PC-3 (cell line): ENCODE results near the gene CCDC85B. TPM values are rescaled to one million over a fixed set of nuclear protein-coding genes. Genes with fewer than 3 reads are reported as not detected.

ENCODE experiments used
- ATAC-seq: fragments of 200-7000 bp; cut with Tn5 transposase; 2 replicates; pipeline ENCODE4 v1.9.1; 2020; ENCODE audit warnings: mild to moderate bottlenecking, moderate library complexity
- BruUV-seq: library from RNA; stranded (reverse); fragments of 400-500 nt; replicated peaks from 2 replicates; lab custom pipeline; 2021; lab: Mats Ljungman, UMichigan
- CTCF ChIA-PET: fragments of 300-600 bp; sonication (Branson Sonifier 250); formaldehyde crosslinking; loops from one replicate; lab custom pipeline; 2022; ENCODE audit warnings: antibody characterized with exemption; lab: Charles Lee
- POLR2A ChIA-PET: fragments of 300-600 bp; sonication (Branson Sonifier 250); formaldehyde crosslinking; loops from one replicate; lab custom pipeline; 2022; ENCODE audit warnings: antibody characterized with exemption; ENCODE audit not compliant: unreplicated experiment; lab: Charles Lee
- DNase-seq: peaks from one replicate; pipeline ENCODE4 v3.0.0-alpha.2; 2015
- H2AFZ ChIP-seq: fragments of 300-600 bp; sonication (generic); 2 replicates; pipeline ENCODE4 v1.6.0; 2016; ENCODE audit warnings: antibody characterized with exemption, low read length
- H3F3A ChIP-seq: fragments of 300-600 bp; sonication (generic); one replicate; pipeline ENCODE4 v1.6.0; 2017; ENCODE audit warnings: antibody characterized with exemption, low read length, control low read depth, mild to moderate bottlenecking; ENCODE audit not compliant: unreplicated experiment
- H3K27ac ChIP-seq: fragments of 300-600 bp; sonication (generic); 2 replicates; pipeline ENCODE4 v1.5.1; 2016; ENCODE audit warnings: mild to moderate bottlenecking, low read length
- H3K27me3 ChIP-seq: fragments of 300-600 bp; sonication (generic); 2 replicates; pipeline ENCODE4 v1.6.1; 2016; ENCODE audit warnings: low read length, mixed read lengths
- H3K36me3 ChIP-seq: fragments of 300-600 bp; sonication (generic); 2 replicates; pipeline ENCODE4 v1.6.1; 2016; ENCODE audit warnings: low read depth, mixed run types, low read length, mixed read lengths
- H3K4me1 ChIP-seq: fragments of 300-600 bp; sonication (generic); 2 replicates; pipeline ENCODE4 v1.5.1; 2016; ENCODE audit warnings: low read length; ENCODE audit not compliant: insufficient read depth
- H3K4me2 ChIP-seq: fragments of 300-600 bp; sonication (generic); 2 replicates; pipeline ENCODE4 v1.6.0; 2016; ENCODE audit warnings: low read length
- H3K4me3 ChIP-seq: fragments of 300-600 bp; sonication (generic); 2 replicates; pipeline ENCODE4 v1.5.1; 2016; ENCODE audit warnings: mild to moderate bottlenecking, low read length, mixed read lengths
- H3K79me2 ChIP-seq: fragments of 300-600 bp; sonication (generic); 2 replicates; pipeline ENCODE4 v1.6.1; 2017; ENCODE audit warnings: low read length, mixed read lengths
- H3K9ac ChIP-seq: fragments of 300-600 bp; sonication (generic); 2 replicates; pipeline ENCODE4 v1.6.0; 2016; ENCODE audit warnings: mild to moderate bottlenecking, low read length
- H3K9me2 ChIP-seq: fragments of 300-600 bp; sonication (generic); replicated peaks from 2 replicates; pipeline ENCODE4 v1.6.1; 2016; ENCODE audit warnings: mixed run types, low read length, mixed read lengths
- H3K9me3 ChIP-seq: fragments of 300-600 bp; sonication (generic); 2 replicates; pipeline ENCODE4 v1.6.1; 2016; ENCODE audit warnings: low read length, mixed read lengths
- H4K20me1 ChIP-seq: fragments of 300-600 bp; sonication (generic); 2 replicates; pipeline ENCODE4 v1.6.1; 2016; ENCODE audit warnings: low read length, mixed read lengths
- CTCF ChIP-seq: fragments of 300-600 bp; sonication (generic); conservative IDR thresholded peaks from 2 replicates; pipeline ENCODE4 v1.5.1; 2017; ENCODE audit warnings: antibody characterized with exemption, low read depth, mild to moderate bottlenecking, low read length
- EZH2 ChIP-seq: fragments of 300-600 bp; sonication (generic); IDR thresholded peaks from one replicate; pipeline ENCODE4 v1.6.1; 2017; ENCODE audit warnings: antibody characterized with exemption, mild to moderate bottlenecking, low read length; ENCODE audit not compliant: unreplicated experiment
- EZH2phosphoT487 ChIP-seq: fragments of 300-600 bp; sonication (generic); IDR thresholded peaks from 2 replicates; pipeline ENCODE4 v1.6.1; 2018; ENCODE audit warnings: mild to moderate bottlenecking, antibody characterized with exemption, low read length, borderline replicate concordance
- intact Hi-C: fragments of 100-400 bp; cut with micrococcal nuclease; formaldehyde crosslinking; loops from 2 replicates; pipeline ENCODE4 v1.9.0; 2023
- total RNA-seq: library from RNA; depleted of rRNA; stranded (reverse); fragments of >200 nt; gene quantifications from 2 replicates; pipeline ENCODE4 v1.2.3, GENCODE V29; 2014

The CCDC85B gene
- total RNA-seq, 1 experiment from 2014 or later, result 207 TPM

GRCh38 chr11:65920372-65920802 lies 29.9 kb downstream of the CCDC85B start:
- H3F3A ChIP-seq, result peaks cover 8% of the 10 kb centered on the region
- TF ChIP-seq CTCF, result no peak
- no peak for TF ChIP-seq EZH2
- no peak for TF ChIP-seq EZH2phosphoT487
- ATAC-seq, result no peak
- intact Hi-C loops, result no loop called here
- POLR2A ChIA-PET, result no interaction called here
- H4K20me1 ChIP-seq, result 0 out of 2 replicates have a peak, but pooled peaks cover 6% of the 10 kb centered on the region
- H3K27me3 ChIP-seq, result no peaks in the 10 kb centered on the region
- H3K27ac ChIP-seq, result peak overlapping the region; percentile 29
- peak overlapping the region; percentile 82 for H3K4me3 ChIP-seq
- DNase-seq, result peak; percentile 39
- H3K4me2 ChIP-seq, result peak overlapping the region; percentile 93
- H3K4me1 ChIP-seq, result peaks cover 37% of the 10 kb centered on the region
- H3K79me2 ChIP-seq, result peaks cover 62% of the 10 kb centered on the region
- H3K9ac ChIP-seq, result peak overlapping the region; percentile 76
- BruUV-seq, result no TSS peak
- no peak overlapping the region for H2AFZ ChIP-seq
- H3K9me3 ChIP-seq, result no peaks in the 10 kb centered on the region
- H3K36me3 ChIP-seq, result peaks cover 17% of the 10 kb centered on the region; the same call in 1 of the 2 replicates
- CTCF ChIA-PET, result no interaction called here
- H3K9me2 ChIP-seq, result no peaks in the 10 kb centered on the region

- Histone ChIP-seq H3K27me3 (no peaks in the 10 kb centered on the region), H2AFZ (no peak overlapping the region), H3K9ac (peak overlapping the region; percentile 76), H3K36me3 (peaks cover 17% of the 10 kb centered on the region; the same call in 1 of the 2 replicates), H3K4me3 (peak overlapping the region; percentile 82), H3K9me2 (no peaks in the 10 kb centered on the region), H3K4me1 (peaks cover 30% of the 10 kb centered on the region), H3F3A (peaks cover 8% of the 10 kb centered on the region), H3K9me3 (no peaks in the 10 kb centered on the region), H3K79me2 (peaks cover 58% of the 10 kb centered on the region), H3K4me2 (peak overlapping the region; percentile 93), H4K20me1 (0 out of 2 replicates have a peak, but pooled peaks cover 6% of the 10 kb centered on the region), H3K27ac (no peak overlapping the region)
- BruUV-seq, result no TSS peak
- intact Hi-C loops, result no loop called here
- ChIA-PET POLR2A (interaction anchor here (0.6 kb wide), 1 partner anchor 27 kb away, joined by 5 read pairs; no protein-coding TSS in a partner anchor), CTCF (no interaction called here)
- ATAC-seq (no peak), DNase-seq (no peak)
- TF ChIP-seq CTCF, result no peak
- no peak for TF ChIP-seq EZH2phosphoT487
- no peak for TF ChIP-seq EZH2
These were observed 30.6 kb downstream of the CCDC85B start for GRCh38 chr11:65921033-65921555.

- Histone ChIP-seq H3K36me3 (peaks cover 17% of the 10 kb centered on the region; the same call in 1 of the 2 replicates), H3K9me2 (no peaks in the 10 kb centered on the region), H3K79me2 (peaks cover 50% of the 10 kb centered on the region), H3K4me3 (no peak overlapping the region), H3K4me1 (peaks cover 22% of the 10 kb centered on the region), H3K27me3 (no peaks in the 10 kb centered on the region), H3K27ac (no peak overlapping the region), H4K20me1 (0 out of 2 replicates have a peak, but pooled peaks cover 6% of the 10 kb centered on the region), H3K9ac (no peak overlapping the region), H3F3A (peaks cover 5% of the 10 kb centered on the region), H3K4me2 (no peak overlapping the region), H2AFZ (no peak overlapping the region), H3K9me3 (no peaks in the 10 kb centered on the region)
- ChIA-PET CTCF (no interaction called here), POLR2A (no interaction called here)
- BruUV-seq, result no TSS peak
- DNase-seq, result no peak
- intact Hi-C loops, result no loop called here
- TF ChIP-seq EZH2phosphoT487, result no peak
- no peak for TF ChIP-seq EZH2
- no peak for TF ChIP-seq CTCF
- ATAC-seq, result no peak
These were observed 31.4 kb downstream of the CCDC85B start for GRCh38 chr11:65921876-65922275.
